ENCODE results near the gene FRY.

Gene FRY

GRCh38 chr13:32059511-32059984, 28.0 kb downstream of the FRY start:
- TF ChIP-seq TCF12 (IDR thresholded peaks at IDR 0.05; ENCODE audit: low read depth) (no peak), NFIC (IDR thresholded peaks at IDR 0.05) (no peak), EGR1 (IDR thresholded peaks at IDR 0.05) (no peak), REST (IDR thresholded peaks at IDR 0.05; ENCODE audit: low read depth) (no peak), CEBPB (IDR thresholded peaks at IDR 0.05) (no peak), MAX (IDR thresholded peaks at IDR 0.05) (no peak), TEAD4 (IDR thresholded peaks at IDR 0.05) (no peak), YY1 (IDR thresholded peaks at IDR 0.05; ENCODE audit: low read depth) (no peak)

DNA sequence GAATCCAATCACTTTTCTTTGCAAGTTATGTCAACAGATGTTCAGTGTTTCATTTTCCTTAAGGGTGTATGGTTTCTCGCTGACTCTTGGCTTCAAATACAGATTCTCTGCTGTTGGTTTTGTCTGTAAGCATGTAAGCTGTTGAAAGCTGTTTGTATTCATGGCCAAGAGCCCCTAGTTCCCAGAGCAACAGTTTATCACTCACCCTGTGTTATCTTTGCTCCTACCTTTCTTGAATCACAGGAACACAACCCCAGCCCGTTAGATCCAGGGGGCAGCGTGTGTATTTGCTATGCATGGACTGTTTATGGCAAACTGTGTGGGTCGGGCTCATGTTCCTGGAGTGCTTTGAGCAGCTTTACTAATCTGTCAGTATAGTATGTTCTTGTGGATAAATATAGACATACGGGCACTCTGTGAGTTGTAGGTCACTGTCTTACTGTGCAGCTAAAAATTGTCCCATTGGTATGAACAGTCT, 28.9 kb downstream of the FRY start:
- TF ChIP-seq YY1 (IDR thresholded peaks at IDR 0.05; ENCODE audit: low read depth) (no peak), TCF12 (IDR thresholded peaks at IDR 0.05; ENCODE audit: low read depth) (no peak), EP300 (IDR thresholded peaks at IDR 0.05; ENCODE audit: borderline replicate concordance) (no peak), FOXM1 (IDR thresholded peaks at IDR 0.05; ENCODE audit: borderline replicate concordance, low read depth) (no peak), NFIC (IDR thresholded peaks at IDR 0.05) (no peak), CREB1 (IDR thresholded peaks at IDR 0.05; ENCODE audit: low read depth) (no peak), RAD21 (IDR thresholded peaks at IDR 0.05; ENCODE audit: low read depth) (no peak), EGR1 (IDR thresholded peaks at IDR 0.05) (no peak), MAX (IDR thresholded peaks at IDR 0.05) (no peak), CEBPB (IDR thresholded peaks at IDR 0.05) (no peak), REST (IDR thresholded peaks at IDR 0.05; ENCODE audit: low read depth) (no peak), TEAD4 (IDR thresholded peaks at IDR 0.05) (no peak), USF1 (IDR thresholded peaks at IDR 0.05) (no peak)

DNA sequence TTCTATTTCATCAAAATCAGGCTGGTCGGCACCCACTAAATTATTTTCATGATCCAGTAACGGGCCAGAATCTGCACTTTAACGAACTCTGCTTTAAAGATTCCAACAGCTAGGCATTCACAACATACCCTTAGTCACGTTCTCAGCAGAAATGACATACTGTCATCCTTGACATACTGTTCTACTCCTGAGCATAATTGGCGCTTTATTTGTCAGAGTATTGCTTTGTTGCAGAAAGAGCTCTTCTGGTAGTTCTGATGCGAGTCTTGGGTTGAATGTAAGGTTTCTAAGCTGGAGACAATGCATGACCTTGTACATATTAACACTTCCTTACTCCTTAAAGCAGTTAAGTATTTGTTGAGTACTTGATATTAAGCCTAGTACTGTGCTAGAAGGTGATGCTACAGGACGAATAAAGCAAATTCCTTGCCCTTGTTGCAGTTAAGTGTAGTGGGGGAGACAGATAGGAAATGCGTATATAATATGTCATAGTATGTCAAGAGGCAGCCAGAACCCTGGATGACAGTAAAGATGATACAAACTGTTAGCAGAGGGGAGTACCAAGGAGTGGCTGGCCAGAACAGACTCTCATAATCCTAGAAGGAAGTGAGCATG, 32.2 kb downstream of the FRY start:
- no peak for TF ChIP-seq RAD21 (IDR thresholded peaks at IDR 0.05; ENCODE audit: low read depth)
- no peak for TF ChIP-seq EP300 (IDR thresholded peaks at IDR 0.05; ENCODE audit: borderline replicate concordance)
- TF ChIP-seq CREB1 (IDR thresholded peaks at IDR 0.05; ENCODE audit: low read depth), result no peak
- TF ChIP-seq NFIC (IDR thresholded peaks at IDR 0.05), result no peak
- no peak for TF ChIP-seq YY1 (IDR thresholded peaks at IDR 0.05; ENCODE audit: low read depth)
- TF ChIP-seq TCF12 (IDR thresholded peaks at IDR 0.05; ENCODE audit: low read depth), result no peak
- no peak for TF ChIP-seq CEBPB (IDR thresholded peaks at IDR 0.05)
- no peak for TF ChIP-seq FOXM1 (IDR thresholded peaks at IDR 0.05; ENCODE audit: borderline replicate concordance, low read depth)
- TF ChIP-seq TEAD4 (IDR thresholded peaks at IDR 0.05), result no peak
- no peak for TF ChIP-seq EGR1 (IDR thresholded peaks at IDR 0.05)
- no peak for TF ChIP-seq USF1 (IDR thresholded peaks at IDR 0.05)
- no peak for TF ChIP-seq REST (IDR thresholded peaks at IDR 0.05; ENCODE audit: low read depth)
- TF ChIP-seq TAF1 (IDR thresholded peaks at IDR 0.05; ENCODE audit: low read depth), result no peak
- TF ChIP-seq ZBTB7A (IDR thresholded peaks at IDR 0.05; ENCODE audit: low read depth), result no peak
- TF ChIP-seq MAX (IDR thresholded peaks at IDR 0.05), result no peak
